DMS114 treated with DMSO at 0.1 percent for 48 hours (cell line): Measurements from ENCODE around the gene PMS1.
"Not testable (repeated sequence)": the region's sequence is repeated elsewhere in the genome, so short reads cannot be mapped to it uniquely, and the experiment has no call there.

Experiments used
- DNase-seq: peaks from one replicate; lab custom pipeline; 2025; ENCODE audit not compliant: unreplicated experiment; lab: John Stamatoyannopoulos, UW

The PMS1 gene

DNA sequence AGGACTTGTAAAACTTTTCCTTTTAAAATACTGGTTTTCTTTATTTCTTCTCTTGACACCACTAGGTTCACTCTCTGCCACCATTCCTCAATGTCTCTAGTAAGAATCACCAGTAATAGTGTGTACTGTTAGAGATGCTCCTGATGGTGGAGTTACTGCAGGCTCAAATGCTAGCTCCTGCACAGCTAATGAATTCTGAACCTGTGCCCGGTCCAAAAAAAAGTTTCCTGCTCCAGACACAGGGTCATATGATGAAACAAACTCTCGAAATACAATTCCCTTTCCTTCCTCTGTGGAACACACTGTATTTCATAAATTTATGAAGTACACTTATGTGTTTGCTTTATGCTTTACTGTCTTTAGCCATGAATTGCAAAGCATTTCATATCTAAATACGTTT, 19.2 kb downstream of the PMS1 start:
- no peak for DNase-seq

DNA sequence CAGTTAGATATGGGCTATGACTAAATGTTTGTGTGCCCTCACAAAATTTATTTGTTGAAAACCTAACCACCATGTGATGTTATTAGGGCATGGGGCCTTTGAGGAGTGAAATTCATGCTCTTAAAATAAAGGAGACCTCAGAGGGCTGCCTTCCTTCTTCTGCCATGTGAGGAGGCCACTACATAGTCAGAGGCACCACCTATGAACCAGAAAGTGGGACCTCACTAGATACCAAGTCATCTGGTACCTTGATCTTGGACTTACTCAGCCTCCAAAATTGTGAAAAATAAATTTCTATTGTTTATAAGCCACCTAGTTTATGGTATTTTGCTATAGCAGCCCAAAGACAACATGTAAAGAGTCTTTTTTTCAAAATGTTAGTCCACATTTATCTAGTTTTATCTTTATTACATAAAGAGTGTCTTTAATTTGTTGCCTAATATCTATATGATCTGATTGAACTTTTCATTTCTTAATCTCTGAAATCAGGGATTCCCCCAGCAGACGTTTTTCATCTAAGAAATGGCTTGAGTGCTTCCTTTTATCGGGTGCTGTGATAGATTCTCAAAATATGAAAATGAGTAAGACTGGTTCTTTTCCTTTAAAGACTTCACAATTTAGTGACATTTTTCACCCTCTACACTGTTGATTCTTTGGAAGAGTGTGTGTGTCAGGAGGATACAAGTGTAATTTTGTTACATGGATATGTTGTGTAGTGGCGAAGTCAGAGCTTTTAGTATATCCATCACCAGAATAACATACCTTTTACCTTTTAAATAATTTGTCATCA, 34.2 kb downstream of the PMS1 start:
- no peak for DNase-seq

DNA sequence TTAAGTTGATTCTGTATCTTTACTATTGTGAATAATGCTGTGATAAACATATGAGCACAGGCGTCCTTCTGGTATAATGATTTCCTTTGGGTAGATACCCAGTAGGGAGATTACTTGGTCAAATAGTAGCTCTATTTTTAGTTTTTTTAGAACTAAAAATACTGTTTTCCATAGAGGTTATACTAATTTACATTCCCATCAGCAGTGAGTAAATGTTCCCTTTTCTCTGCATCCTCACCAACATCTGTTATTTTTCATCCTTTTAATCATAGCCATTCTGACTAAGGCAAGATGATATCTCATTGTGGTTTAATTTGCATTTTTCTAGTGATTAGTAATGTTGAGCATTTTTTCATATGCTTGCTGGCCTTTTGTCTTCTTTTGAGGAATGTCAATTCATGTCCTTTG, 35.1 kb downstream of the PMS1 start:
- DNase-seq: no peak

DNA sequence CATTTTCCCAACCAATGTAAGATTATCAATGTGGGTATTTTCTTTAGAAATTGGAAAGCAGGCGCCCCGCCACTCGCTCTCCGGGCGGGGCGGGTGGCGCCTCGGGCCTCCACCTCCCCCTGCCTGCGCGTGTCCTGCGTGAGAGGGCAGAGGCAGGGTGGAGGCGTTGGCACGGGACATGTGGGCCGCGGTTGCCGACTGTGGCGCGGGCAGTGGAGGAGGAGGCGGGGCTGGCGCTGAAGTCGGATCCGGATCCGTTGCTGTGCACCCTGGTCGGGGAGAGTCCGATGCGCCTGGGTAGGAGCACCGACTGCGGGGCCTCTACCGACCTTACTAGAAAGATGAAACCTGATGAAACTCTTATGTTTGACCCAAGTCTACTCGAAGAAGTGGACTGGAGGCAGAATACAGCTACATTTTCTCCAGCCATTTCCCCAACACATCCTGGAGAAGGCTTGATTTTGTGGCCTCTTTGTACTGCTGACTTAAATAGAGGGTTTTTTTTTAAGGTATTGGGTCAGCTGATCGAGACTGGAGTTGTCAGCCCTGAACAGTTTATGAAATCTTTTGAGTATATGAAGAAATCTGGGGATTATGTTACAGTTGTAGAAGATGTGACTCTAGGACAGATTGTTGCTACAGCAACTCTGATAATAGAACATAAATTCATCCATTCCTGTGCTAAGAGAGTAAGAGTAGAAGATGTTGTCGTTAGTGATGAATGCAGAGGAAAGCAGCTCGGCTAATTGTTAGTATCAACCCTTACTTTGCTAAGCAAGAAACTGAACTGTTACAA, 37.9 kb downstream of the PMS1 start:
- no peak for DNase-seq

DNA sequence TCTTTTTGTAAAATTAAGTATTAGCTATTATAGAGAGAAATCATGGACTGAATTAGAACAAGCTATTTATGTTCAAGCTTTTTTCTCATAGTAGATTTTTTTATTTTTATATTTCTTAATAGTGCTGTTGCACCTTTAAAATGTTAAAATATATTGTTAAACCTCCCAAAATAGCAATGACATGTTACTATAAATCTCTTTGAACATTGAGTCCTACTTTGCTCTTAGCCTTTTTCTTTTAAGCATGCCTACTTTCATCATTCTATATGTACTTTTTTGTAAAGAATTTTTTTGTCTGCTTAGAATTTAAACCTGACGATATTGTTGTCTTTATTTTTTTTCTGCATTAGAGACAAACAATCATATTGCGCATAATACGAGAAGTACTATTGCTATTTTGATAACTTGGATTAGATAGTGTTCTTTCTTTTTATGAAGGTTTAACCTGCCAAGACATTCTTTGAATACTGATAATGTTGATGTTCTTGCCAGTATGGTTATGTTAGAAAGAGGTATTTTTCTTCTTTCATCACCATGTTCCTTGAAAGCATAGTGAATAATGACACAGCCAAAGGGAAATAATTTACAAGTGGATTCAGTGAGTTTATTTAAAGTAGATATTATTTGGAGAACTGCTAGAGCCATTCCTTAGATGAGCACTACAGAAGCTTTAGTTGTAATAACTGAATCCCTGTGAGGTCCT, 40.6 kb downstream of the PMS1 start:
- no peak for DNase-seq

DNA sequence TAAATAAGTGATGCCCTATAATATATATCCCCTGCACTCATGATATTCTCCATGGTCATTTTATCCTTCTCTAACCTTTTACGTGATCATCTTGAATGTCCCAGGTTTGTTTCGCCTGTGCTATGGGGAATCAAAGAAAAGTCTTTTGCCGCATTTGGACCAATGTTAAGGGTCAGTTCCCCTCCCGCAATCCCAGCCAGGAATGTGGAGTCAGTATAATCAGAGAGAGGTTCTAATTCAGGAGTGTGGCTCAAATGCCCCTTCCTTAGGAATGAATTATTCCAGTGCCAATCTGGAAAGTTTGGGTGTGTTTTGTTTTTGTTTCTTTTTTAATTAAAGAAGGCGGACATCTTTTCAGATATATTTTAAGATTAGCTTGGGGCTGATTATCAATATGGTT, 41.8 kb downstream of the PMS1 start:
- DNase-seq: no peak

DNA sequence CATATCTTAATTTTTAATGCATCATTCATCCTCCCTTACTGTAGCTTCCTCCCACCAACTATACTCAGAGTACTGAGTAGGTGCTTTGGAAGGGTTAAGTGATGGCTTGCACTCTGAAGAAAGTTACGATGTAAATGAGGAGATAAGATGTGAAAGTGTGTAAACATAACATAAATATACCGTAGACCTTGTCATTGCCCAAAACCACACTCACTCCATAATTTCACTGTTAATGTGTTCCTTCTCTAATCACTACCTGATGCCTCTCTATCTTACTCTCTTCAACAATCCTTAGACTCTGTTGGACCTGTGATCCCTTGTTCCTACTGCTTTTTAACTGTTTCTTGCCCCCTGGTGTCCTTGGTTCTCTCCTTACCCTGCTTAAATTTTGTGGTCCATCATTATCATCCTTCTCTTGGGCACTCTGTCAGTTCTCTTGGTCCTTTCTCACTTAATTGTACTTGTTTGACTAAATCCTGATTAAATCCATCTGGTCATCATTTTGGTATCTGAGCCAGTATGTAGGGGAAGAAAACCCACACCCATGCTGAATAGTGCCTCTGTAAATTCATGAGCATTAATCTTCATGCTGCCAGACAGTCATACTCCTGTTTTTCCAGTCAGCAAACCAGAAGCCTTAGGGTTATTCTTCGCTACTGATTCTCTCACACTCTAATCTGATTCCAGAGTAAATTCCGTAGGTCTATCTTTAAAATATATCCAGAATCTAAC, 45.0 kb downstream of the PMS1 start:
- DNase-seq: no peak

DNA sequence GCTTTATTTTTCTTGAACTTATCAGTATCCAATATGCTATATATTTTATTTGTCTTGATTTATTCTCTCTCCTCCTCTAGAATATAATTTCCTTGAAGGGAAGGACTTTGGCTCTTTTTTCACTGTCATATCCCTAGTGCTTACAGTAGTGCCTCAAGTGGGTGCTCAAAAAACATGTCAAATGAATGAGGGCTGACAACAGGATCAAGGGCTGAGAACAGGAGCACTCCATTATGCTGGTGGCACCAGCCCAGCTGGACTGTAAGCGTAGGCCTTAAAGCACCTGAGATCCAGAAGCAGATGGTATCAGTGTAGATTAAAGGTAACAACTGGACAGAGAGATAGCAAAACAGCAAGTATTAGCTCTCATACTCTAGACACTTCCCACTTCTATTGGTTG, 46.3 kb downstream of the PMS1 start:
- no peak for DNase-seq

DNA sequence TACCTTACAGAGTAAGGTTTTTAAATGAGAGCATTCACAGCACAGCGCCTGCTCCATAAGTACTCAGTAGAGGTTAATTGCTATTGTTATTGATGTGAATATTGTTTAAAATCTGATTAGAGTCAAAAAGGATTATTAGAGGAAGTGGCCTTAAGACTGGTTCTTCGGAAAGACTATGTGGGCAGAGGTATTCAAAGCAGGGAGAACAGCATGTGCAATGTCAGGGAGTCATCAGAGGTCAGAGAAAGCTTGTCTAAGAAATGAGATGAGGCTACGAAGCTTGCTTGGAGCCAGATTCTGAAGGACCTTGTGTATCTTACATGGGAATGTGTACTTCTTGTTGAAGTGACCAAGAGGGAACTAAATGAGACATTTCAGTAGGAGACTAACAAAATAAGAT, 49.8 kb downstream of the PMS1 start:
- no peak for DNase-seq

DNA sequence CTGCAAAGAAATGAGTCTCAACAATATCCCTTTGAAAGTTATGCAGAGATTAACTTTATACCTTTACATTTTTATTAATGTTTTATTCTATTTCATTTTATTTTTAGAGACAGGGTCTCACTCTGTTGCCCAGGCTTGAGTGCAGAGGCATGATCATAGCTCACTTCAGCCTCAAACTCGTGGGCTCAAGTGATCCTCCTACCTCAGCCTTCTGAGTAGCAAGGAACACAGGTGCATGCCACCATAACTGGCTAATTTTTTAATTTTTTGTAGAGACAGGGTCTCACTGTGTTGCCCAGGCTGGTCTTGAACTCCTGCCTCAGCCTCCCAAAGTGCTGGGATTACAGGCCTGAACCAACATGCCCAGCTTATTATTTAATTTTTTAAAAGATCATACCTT, 50.4 kb downstream of the PMS1 start:
- not testable (repeated sequence) for DNase-seq

DNA sequence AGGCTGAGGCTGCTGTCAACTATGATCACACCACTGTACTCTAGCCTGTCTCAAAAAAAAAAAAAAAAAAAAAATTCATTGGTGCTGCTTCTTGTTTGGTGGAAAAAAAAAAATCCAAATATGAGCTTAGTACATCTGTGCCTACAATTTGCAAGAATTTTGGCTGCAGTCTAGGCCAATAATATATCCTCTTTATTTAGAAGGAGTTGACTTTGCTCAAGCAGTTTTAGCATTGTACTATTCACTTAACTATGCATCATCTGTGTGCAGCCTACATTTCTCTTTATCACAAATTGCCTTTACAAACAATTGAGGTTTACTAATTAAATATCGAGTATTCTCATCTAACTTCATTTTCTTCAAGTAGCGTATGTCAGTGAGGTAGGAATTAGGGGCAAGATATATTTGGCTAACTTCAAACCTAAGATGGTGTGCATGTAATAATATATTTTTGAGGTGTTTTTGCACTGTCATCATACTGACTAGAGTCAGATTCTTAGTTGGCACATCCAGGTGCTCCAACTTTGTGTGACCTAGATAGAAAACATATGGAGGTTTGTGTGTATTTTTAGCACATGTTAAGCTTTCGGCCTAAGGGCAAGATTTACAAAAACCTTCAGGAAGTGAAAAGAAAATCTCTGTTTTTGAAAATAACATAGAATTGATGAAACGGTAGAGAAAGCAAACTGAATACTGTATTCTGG, 51.8 kb downstream of the PMS1 start:
- no peak for DNase-seq

DNA sequence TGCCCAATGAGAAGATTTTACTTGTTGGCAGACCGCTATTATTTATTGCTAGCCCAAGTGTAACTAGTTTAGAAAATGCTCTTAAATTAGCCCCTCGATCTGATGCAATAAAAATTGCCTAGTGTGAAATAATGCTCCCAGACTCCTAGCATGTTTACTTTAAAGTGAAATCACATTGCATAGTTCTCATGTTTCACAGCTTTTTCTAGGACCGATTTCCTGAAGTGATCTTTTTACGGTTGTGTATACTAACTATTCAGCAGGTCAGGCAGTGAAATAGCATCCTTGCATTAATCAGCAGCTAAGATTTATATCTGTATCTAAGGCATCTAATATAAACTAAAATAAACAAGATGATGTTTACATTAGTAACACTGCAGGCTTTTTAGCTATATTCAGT, 52.4 kb downstream of the PMS1 start:
- DNase-seq: no peak

DNA sequence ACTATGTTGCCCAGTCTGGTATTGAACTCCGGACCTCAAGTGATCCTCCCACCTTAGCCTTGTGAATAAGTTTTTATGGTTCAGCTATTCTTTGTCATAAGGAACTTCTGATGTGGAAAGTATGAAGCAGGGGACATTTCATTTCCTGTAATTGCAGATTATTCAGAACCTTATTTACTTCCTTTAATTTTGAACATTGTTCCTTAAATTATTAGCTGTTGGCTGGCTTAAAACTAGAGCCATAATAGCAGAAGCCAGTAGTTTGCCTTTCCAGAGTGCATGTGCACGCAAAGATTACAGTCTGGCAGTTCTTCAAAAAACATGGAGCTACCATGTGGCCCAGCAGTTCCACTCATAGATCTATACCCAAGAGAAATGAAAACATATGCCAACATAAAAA, 53.1 kb downstream of the PMS1 start:
- DNase-seq: no peak

DNA sequence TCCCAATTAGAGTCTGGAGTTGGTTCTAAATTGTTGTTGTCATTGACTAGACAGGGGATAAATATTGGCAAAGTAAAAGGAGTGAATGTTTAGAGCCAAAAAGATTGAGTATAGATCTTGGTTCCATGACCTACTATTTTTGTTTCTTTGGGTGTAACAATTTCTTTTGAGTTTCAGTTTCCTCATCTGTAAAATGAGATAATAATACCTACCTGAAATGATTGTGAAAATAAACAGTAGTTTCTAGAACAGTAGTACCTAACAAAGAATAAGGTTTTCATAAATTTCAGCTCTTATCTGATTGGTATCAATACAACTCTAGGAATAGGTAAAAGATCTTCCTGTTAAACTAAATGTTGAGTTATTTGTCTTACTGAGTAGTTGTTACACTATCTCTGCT, 56.8 kb downstream of the PMS1 start:
- DNase-seq: no peak

DNA sequence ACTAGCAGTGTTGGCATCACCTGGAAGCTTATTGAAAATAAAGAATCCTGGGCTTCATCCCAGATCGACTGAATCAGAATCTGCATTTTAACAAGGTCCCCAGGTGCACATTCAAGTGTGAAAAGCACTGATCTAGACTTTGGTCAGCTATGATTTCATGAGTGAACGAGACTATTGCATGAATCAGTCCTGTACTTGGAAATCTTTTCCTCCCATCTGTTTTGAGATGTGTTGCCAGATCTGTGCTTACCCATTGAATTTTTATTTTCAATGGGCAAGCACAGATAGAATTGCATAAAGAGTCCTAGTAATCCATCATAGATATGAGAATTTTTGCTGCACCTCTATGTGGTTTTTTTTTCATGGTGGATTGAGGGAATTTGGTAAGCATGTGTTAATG, 64.0 kb downstream of the PMS1 start:
- no peak for DNase-seq

DNA sequence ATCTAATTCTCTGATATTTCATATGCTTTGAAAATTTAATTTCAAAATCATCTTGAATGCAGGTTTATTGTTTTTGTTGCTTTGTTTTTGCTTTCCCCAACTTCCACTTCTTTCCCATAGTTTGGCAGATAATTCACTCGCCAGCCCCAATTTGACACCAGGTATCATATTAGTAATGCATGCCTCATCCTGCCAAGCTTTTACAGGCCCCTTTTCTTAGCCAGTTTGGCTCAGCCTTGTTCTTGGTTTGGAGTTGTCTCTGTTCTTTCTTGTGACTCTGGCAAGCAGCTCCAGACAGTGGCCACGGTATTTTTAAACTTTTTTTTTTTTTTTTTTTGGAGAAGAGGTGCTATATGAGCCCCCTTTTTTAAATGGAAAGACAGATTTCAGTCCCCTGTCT, 65.3 kb downstream of the PMS1 start:
- DNase-seq: no peak

DNA sequence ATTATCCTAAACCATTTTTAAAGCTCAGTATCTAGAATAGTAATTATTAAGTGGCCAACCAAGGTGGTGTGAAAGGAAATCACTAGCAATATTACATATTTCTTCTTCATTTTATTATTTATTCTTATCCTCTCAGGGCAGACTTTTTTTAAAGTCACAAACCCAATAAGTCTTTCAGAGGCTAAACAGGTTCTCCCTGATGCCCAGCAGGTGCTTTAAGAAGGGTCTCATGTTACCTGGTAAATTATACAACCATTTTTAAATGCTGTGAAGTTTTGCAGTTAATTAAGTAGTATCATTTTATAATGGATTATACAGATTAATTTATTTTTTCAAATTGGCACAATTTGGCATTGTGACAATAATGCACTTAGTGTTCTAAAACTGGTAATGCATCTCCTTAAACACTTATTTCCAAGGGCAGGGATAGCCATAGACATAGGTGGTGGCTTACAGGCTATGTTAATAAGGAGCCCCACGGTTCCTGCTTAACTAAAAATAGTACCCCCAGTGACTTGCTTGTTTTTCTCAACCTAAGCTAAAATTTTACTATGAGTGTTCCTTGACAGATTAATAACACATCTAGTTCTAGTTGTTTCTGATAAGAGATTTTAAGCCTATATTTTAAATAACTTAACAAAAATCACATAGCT, 67.0 kb downstream of the PMS1 start:
- DNase-seq: no peak

DNA sequence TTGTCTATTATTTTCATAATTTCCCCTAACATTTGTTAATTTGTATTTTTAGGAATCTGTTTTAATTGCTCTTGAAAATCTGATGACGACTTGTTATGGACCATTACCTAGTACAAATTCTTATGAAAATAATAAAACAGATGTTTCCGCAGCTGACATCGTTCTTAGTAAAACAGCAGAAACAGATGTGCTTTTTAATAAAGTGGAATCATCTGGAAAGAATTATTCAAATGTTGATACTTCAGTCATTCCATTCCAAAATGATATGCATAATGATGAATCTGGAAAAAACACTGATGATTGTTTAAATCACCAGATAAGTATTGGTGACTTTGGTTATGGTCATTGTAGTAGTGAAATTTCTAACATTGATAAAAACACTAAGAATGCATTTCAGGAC, 69.9 kb downstream of the PMS1 start:
- DNase-seq: no peak

DNA sequence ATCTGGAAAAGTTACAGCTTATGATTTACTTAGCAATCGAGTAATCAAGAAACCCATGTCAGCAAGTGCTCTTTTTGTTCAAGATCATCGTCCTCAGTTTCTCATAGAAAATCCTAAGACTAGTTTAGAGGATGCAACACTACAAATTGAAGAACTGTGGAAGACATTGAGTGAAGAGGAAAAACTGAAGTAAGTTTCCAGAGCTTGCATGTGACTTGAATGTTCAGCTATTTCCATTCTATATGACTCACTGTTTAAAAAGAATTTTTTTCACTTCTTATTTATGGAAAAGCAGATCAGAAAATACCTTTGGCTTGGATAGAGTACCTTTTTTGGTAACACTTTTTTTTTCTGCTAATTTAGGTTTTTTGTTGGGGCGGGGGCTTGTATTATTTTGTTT, 70.7 kb downstream of the PMS1 start:
- DNase-seq: no peak

DNA sequence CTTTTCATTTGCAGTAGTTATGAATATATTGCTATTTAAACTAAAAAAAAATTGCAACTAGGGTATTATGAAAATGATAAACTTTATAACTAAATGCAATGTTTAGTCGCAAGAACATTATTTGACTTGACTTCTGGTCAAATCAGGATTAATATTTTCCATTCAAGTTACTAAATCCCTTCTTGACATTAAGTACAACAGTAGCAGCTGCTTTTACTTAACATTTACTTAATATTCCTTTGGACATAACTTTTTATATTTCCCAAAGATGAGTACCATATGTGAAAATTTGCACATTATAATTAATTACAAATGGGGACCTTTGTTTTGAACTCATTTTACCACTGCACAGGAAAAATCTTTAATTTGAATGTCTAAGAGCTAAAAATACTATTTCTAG, 74.0 kb downstream of the PMS1 start:
- no peak for DNase-seq
